Activated effector memory CD4-positive, alpha-beta T cell treated with Interleukin-2 at 50 U/mL for 16 hours (primary cell): ENCODE measurements around the gene C19orf12.
A peak's percentile ranks its signal among the peaks of the same experiment; 100 is the strongest.
"Not testable (repeated sequence)": the region's sequence is repeated elsewhere in the genome, so short reads cannot be mapped to it uniquely, and the experiment has no call there.

Experiments
- DNase-seq: peaks from one replicate; pipeline ENCODE4 v3.0.0-alpha.2; 2020

The C19orf12 gene

GRCh38 chr19:29674374-29675119 is 40.5 kb downstream of the C19orf12 start:
- DNase-seq, result no peak

DNA sequence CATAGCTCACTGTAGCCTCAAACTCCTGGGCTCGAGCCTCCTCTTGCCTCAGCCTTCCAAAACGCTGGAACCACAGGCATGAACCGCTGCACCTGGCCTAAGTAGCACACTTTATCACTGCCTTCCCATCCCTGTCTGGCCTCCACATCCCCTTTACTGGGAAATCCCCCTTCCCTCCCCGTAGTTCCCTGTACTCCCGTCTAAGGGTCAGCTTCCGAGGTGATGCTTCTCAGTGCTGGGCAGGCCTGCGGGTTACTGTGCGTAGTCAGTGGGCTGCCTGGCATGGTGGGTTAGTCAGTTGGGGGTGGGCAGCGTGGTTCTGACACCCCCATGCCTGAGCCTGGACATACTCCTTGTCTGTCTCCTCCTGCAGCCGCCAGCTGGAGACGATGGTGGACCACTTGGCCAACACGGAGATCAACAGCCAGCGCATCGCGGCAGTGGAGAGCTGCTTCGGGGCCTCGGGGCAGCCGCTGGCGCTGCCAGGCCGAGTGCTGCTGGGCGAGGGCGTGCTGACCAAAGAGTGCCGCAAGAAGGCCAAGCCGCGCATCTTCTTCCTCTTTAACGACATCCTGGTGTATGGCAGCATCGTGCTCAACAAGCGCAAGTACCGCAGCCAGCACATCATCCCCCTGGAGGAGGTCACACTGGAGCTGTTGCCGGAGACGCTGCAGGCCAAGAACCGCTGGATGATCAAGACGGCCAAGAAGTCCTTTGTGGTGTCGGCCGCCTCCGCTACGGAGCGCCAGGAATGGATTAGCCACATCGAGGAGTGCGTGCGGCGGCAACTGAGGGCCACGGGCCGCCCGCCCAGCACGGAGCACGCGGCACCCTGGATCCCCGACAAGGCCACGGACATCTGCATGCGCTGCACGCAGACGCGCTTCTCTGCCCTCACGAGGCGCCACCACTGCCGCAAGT is 41.4 kb downstream of the C19orf12 start:
- DNase-seq, result no peak

GRCh38 chr19:29672933-29673336 is 42.1 kb downstream of the C19orf12 start:
- peak; percentile 84 for DNase-seq

DNA sequence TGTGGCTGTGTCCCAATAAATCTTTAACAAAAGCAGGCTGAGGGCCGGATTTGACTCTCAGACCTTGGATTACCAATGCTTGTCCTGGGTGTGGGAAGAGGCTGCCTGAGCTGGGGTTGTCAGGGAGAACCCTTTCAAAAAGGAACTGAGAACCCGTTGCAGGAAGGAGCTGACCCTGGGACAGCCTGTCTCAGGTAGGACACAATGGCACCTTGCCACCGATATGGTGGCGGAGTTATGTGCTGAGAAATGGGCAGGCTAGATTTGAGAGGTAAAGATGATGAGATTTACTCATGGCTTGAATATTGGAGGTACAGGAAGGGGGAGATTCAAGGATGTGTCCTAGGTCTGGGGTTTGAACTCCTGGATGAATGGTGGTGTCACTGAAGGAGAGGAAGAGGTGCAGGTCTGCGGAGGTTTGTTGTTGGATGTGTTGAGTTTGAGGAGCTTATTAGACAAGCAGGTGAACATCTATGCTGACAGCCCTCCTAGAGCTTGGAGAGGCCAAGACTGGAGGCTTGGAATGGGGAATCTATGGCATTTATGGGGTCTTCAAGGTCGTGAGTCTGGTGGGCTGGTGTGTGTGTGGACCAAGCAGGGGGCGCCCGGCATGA is 42.6 kb downstream of the C19orf12 start:
- DNase-seq, result no peak

DNA sequence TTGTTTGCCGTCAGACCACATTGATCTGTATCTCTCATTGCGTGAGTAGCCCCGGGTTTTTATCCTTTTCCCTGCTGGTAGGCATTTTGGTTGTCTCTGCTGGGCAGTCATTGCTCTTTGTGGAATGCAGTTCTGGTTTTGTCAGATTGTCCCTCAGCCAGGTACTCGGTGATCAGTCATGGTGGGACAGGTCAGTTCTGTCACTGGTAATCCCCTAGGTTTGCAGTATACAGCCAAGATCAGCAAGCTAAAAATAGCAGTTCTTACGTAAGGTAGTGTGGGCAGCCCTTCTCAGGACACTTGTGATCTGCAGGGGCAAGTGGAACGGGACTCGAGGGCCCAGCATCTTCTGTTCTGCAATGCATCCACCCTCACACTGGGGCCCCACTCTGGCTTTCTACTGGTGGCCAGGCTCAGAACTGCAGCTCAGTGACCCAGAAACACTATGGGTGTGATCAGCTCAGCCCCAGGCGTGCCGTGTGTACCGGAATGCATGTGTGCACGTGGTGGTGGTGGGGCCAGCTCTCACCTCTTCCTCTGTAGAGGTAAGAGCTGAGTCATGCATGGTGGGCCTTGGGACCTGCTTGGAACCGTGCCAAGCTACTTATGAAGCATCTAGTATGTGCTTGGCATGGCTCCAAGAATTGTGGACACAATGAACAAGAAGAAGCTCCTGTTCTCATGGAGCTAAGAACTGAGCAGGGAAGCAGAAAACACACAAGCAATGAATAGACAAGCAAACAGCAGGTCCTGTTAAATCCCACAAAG is 43.5 kb downstream of the C19orf12 start:
- DNase-seq, result peak; percentile 90

- not testable (repeated sequence) for DNase-seq
These were observed 44.1 kb downstream of the C19orf12 start for GRCh38 chr19:29671026-29671392.

DNA sequence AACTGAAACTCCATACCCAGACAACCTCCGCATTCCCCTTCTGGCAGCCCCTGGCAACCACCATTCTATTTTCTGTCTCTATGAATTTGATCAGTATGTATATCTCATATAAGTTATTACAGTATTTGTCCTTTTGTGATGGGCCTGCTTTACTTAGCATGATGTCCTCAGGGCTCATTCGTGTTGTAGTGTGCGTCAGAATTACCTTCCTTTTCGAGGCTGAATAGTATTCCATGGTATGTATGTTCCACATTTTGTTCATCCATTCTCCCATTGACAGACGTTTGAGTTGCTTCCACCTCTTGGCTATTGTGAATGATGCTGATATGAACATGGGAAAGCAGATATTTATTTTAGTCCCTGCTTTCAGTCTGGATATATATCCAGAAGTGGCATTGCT is 44.8 kb downstream of the C19orf12 start:
- DNase-seq, result no peak

DNA sequence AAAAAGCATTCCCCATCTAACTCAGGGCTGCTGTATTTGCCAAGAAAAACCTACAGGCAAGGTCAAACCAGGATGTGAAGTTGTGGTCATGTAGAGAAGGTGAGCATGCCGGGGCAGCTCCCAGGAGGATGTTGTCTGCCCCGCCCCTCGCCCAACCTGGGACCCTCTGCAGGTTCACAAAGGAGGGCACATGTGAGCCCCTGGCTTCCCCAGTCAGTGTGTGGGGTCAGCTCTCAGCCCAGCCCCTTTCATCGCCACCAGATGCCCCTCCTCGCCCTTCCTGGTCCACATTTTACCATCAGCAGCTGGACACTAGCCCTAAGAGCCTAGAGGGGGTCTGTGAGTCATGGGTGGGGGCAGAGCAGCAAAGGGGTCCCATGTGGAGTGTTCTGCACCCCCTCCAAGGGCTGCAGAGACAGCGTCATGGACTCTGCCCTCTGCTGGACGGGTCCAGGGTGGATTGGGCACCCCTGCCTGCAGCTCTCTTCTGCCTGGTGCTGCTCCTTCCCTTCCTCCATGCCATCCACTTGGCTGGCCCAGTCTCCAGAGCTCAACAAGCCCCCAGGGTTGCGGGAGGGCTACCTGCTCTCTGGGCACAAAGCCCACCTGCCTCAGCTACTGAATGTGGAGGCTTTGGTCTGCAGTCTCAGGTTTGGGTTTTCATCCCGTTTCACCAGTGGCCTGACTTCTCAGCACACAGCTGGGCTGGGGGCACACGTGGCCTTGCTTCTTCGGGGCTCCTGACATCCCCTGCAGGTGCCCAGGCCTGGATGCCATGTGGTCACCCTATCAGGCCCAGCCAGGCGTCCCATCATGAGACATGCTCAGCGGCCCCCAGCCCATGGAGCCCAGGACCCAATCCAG is 46.1 kb downstream of the C19orf12 start:
- no peak for DNase-seq

DNA sequence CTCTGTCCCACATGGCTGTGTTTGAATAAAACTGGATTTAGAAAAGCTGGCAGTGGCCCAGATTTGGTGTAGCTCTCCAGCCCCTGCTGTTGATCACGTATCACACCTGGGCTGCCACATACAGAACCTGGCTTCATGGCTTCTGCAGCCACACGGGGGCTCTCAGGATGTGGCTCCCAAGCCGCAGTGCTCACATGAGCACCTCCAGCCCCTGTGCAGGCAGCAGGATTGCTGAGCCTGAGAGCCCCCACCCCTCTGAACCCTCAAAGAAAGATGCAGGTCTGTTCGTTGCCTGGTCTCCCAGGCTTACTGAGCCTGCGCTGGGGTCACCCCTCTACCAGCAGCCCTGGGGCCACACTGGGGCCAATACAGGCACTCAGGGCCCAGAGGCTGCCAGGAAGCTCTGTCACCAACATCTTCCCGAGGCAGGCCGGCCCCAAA is 47.1 kb downstream of the C19orf12 start:
- peak; percentile 68 for DNase-seq

DNA sequence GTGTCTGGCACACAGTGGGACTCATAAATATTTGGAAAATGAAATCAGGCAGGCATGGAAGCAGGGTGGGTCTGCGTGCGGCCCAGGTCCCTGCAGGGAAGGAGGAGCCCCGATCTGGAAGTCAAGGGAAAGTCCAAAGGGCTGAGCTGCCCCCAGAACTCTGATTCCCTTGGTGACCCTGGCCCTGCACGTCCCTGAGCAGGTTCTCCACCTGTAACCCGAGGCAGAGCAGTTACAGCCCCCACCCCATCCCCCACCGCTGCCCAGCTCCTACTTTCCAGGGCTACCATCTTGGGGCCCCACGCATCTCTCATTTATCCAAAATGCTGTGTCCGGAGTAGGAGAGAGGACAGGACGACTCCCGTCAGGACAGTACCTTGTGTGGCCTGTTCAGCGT is 47.7 kb downstream of the C19orf12 start:
- no peak for DNase-seq

- peak; percentile 24 for DNase-seq
These were observed 48.3 kb downstream of the C19orf12 start for GRCh38 chr19:29666578-29667386.

DNA sequence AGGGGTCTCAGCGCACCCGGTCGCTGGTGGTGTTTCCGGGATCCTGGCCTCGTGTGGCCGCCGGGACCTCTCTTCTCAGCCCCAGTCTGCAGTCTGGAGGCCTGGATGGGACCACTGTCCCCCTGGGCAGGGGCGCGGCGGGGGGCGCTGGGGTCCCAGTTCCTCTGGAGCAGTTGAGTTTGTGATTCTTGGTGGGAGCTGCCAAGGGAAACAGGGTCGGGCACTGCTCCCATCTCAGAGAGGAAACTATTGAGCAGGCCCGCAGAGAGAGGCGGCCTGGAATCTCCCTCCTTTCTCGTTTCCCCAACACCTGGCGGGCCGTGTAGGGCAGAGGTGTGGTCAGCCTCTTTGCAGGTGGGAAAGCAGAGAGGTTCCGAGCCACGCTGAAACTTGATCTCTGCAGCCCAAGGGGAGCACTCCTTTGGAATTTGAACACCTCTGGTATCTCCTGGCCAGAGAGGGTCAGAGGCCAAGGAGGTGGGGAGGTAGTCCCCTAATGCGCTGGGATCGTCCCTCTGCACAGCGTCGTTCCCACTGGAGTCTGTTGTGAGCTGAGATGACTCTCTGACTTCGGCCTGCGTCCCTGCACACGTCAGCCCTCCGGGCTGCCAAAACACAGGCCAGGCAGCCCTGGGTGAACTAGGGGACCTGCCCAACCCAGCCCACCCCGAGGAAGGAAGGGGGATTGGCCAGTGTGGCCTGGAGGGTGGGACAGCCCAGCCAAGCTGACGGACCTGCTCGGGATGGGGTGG is 49.1 kb downstream of the C19orf12 start:
- DNase-seq, result no peak

GRCh38 chr19:29665215-29665825 is 49.7 kb downstream of the C19orf12 start, which contains the start of gene PLEKHF1:
TSS of gene PLEKHF1 (plus strand) at chr19:29665461. CDS start at chr19:29673840, 8,379 bp downstream.
- peak; percentile 79 for DNase-seq

- DNase-seq, result no peak
These were observed 50.3 kb downstream of the C19orf12 start for GRCh38 chr19:29664753-29665214.

DNA sequence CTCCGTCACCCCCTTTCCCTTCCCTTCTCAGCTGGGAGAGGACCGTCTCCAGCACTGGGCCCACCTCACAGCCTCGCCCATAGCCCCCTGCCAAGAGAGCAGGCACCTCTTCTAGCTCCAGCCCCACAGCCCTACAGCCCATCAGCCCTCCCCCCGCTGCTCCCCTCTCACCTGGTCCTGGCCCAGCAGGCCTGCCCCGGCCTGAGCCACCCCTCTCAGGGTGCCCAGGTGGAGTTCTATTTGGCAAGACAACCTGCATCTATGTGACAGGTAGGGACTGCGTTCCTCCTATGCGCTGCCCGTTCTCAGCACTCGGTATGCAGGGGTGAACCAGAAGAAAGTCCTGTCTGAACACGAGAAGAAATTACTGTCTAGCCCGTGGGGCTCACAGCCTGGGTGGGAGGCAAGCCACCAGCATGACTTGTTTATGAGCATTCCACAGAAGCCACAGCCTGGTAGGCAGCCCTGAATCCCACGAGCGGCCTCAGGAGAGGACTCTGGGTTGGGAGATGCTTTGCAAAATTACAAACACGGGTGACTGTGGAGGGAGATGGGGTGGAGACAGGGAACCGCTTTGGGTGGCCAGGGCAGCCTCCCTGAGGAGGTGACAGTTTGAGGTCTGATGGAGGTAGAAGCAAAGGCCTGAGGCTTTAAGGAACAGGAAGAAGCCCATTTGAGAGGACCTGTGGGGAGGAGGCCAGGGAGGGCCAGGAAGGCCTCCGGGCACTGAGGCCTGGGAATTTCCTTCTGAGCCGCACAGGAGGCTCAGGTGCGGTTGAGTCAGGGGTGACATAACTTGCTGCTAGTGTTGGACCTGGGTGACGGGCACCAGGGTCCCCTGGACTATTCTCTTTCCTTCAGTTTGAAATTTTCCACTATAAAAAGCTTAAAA is 51.0 kb downstream of the C19orf12 start:
- DNase-seq, result no peak

DNA sequence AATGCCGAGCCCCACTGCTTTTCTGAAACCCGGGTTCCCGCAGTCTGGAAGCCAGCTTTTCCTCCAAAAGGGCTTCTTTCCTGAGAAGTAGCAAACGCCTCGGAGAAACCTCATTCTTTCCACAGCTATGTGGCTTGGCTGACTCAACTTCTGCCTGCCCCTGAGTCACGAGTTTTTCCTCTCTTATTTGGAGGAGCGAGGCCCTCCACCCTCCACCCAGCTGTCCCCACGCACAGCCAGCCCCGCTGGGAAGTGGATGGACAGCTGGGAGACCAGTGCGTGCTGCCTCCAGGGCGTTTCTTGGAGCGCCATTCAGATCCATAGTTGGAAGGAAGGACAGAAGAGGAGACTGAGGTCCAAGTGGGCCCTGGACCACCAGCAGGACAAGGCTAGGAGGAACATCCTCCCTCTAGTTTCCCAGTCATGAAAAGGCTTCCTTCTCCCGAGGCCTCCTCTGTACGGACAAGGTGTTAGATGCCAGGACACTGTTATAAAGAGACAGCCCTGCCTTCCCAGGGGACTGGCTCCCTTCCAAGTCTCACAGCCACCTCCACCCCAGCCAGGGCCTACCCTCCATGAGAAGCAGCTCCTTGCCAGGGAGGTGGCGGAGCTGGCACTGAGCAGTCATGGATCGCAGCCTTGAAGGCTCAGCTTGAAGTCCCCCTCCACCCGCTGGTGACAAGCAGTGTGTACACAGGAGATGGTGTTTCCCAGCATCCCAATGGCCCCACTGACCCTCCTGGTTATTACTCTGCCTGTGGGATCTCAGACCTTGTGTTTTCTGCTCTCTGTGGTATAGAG is 52.3 kb downstream of the C19orf12 start:
- no peak for DNase-seq

DNA sequence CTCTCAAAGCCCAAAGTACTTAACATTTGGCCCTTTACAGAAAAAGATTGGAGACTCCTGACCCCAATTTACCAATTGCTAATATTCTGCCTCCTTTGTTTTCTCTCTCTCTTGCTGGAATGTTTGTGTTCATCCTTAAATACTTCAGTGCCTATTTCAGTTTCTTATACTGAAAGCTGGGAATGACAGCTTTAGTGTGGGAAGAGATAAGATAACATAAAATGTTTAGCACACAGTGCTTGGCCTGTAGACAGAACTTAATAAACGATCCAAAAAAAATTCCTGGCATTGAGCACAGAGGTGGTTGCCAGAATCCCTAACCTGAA is 52.8 kb downstream of the C19orf12 start:
- no peak for DNase-seq

- no peak for DNase-seq
These were observed 54.2 kb downstream of the C19orf12 start for GRCh38 chr19:29660835-29661234.
